ENCODE data around the gene ZNF248.
"Not testable (repeated sequence)": the region's sequence is repeated elsewhere in the genome, so short reads cannot be mapped to it uniquely, and the experiment has no call there.

Gene ZNF248

GRCh38 chr10:37741831-37742230 lies 115.6 kb downstream of the ZNF248 start:
- DNase-seq (ENCODE audit: low read depth in 2 of 2): no peak

- no peak for DNase-seq (ENCODE audit: low read depth in 2 of 2)
These were observed 118.2 kb downstream of the ZNF248 start for GRCh38 chr10:37739181-37739580.

- not testable (repeated sequence) for DNase-seq (ENCODE audit: low read depth in 2 of 2)
These were observed 119.2 kb downstream of the ZNF248 start for GRCh38 chr10:37738241-37738640.

GRCh38 chr10:37737336-37737735 lies 120.1 kb downstream of the ZNF248 start:
- DNase-seq (ENCODE audit: low read depth in 2 of 2): no peak

GRCh38 chr10:37736120-37736519 lies 121.3 kb downstream of the ZNF248 start:
- DNase-seq (ENCODE audit: low read depth in 2 of 2): no peak

- no peak for DNase-seq (ENCODE audit: low read depth in 2 of 2)
These were observed 122.4 kb downstream of the ZNF248 start for GRCh38 chr10:37734971-37735370.
